ENCODE measurements around the gene ANP32A.

The ANP32A gene

GRCh38 chr15:68818066-68818768 lies 2.5 kb downstream of the ANP32A start:
- H3K27me3 ChIP-seq (ENCODE audit: insufficient read depth, low read length, poor library complexity): no peaks in the 10 kb centered on the region
- peaks cover 49% of the 10 kb centered on the region for H4K20me1 ChIP-seq (ENCODE audit: insufficient read depth, low read length)
- TF ChIP-seq CTCF (IDR thresholded peaks at IDR 0.05; ENCODE audit: borderline replicate concordance, extremely low read depth, low read length, poor library complexity, severe bottlenecking) (no peak), EZH2 (IDR thresholded peaks at IDR 0.05; ENCODE audit: borderline replicate concordance, low read depth, low read length, severe bottlenecking) (no peak)
- peak overlapping the region; percentile 99 for H3K27ac ChIP-seq (ENCODE audit: low read length)
- ATAC-seq (ENCODE audit: insufficient read depth, low read depth) (peak; percentile 50), DNase-seq (peak; percentile 84)
- H3K4me2 ChIP-seq (ENCODE audit: insufficient read depth, low read length): peak overlapping the region; percentile 91
- H3K4me3 ChIP-seq (ENCODE audit: low read depth in 1 of 2, low read length in 2 of 2): peak overlapping the region; percentile 93 to 94
- no peaks in the 10 kb centered on the region for H3K9me3 ChIP-seq (ENCODE audit: insufficient read depth, low read length, severe bottlenecking)
- H3K9ac ChIP-seq (ENCODE audit: low read depth, low read length): peak overlapping the region; percentile 99
- peaks cover 38% of the 10 kb centered on the region for H3K4me1 ChIP-seq (ENCODE audit: insufficient read depth, low read length)
- peaks cover 95% of the 10 kb centered on the region for H3K79me2 ChIP-seq (ENCODE audit: insufficient read depth, low read length)
- peaks cover 37% of the 10 kb centered on the region for H3K36me3 ChIP-seq (ENCODE audit: insufficient read depth, low read length)
- peak overlapping the region; percentile 62 for H2AFZ ChIP-seq (ENCODE audit: low read depth, low read length)

GRCh38 chr15:68817304-68818065 lies 3.2 kb downstream of the ANP32A start:
- peak; percentile 37 for ATAC-seq (ENCODE audit: insufficient read depth, low read depth)
- H3K4me1 ChIP-seq (ENCODE audit: insufficient read depth, low read length): peaks cover 32% of the 10 kb centered on the region
- peaks cover 43% of the 10 kb centered on the region for H3K36me3 ChIP-seq (ENCODE audit: insufficient read depth, low read length)
- peaks cover 98% of the 10 kb centered on the region for H3K79me2 ChIP-seq (ENCODE audit: insufficient read depth, low read length)
- H2AFZ ChIP-seq (ENCODE audit: low read depth, low read length): peak overlapping the region; percentile 64
- peaks cover 53% of the 10 kb centered on the region for H4K20me1 ChIP-seq (ENCODE audit: insufficient read depth, low read length)
- no peak for TF ChIP-seq CTCF (IDR thresholded peaks at IDR 0.05; ENCODE audit: borderline replicate concordance, extremely low read depth, low read length, poor library complexity, severe bottlenecking)
- TF ChIP-seq EZH2 (IDR thresholded peaks at IDR 0.05; ENCODE audit: borderline replicate concordance, low read depth, low read length, severe bottlenecking): no peak
- DNase-seq: peak; percentile 69
- peak overlapping the region; percentile 99 for H3K27ac ChIP-seq (ENCODE audit: low read length)
- H3K9ac ChIP-seq (ENCODE audit: low read depth, low read length): peak overlapping the region; percentile 99
- H3K9me3 ChIP-seq (ENCODE audit: insufficient read depth, low read length, severe bottlenecking): no peaks in the 10 kb centered on the region
- H3K27me3 ChIP-seq (ENCODE audit: insufficient read depth, low read length, poor library complexity): no peaks in the 10 kb centered on the region
- H3K4me2 ChIP-seq (ENCODE audit: insufficient read depth, low read length): peak overlapping the region; percentile 91
- peak overlapping the region; percentile 93 to 94; a peak in 3 of 4 replicates for H3K4me3 ChIP-seq (ENCODE audit: low read depth in 1 of 2, low read length in 2 of 2)

- H3K4me3 ChIP-seq (ENCODE audit: low read depth in 1 of 2, low read length in 2 of 2): peak overlapping the region; percentile 93 to 94; a peak in 3 of 4 replicates
- H4K20me1 ChIP-seq (ENCODE audit: insufficient read depth, low read length): peaks cover 55% of the 10 kb centered on the region
- ATAC-seq (ENCODE audit: insufficient read depth, low read depth) (no peak), DNase-seq (no peak)
- H3K79me2 ChIP-seq (ENCODE audit: insufficient read depth, low read length): peaks cover 99% of the 10 kb centered on the region
- H3K4me1 ChIP-seq (ENCODE audit: insufficient read depth, low read length): peaks cover 26% of the 10 kb centered on the region
- peaks cover 43% of the 10 kb centered on the region for H3K36me3 ChIP-seq (ENCODE audit: insufficient read depth, low read length)
- H3K9ac ChIP-seq (ENCODE audit: low read depth, low read length): peak overlapping the region; percentile 99
- no peak for TF ChIP-seq EZH2 (IDR thresholded peaks at IDR 0.05; ENCODE audit: borderline replicate concordance, low read depth, low read length, severe bottlenecking)
- TF ChIP-seq CTCF (IDR thresholded peaks at IDR 0.05; ENCODE audit: borderline replicate concordance, extremely low read depth, low read length, poor library complexity, severe bottlenecking): no peak
- no peaks in the 10 kb centered on the region for H3K9me3 ChIP-seq (ENCODE audit: insufficient read depth, low read length, severe bottlenecking)
- H2AFZ ChIP-seq (ENCODE audit: low read depth, low read length): peak overlapping the region; percentile 64
- H3K27ac ChIP-seq (ENCODE audit: low read length): peak overlapping the region; percentile 99
- H3K4me2 ChIP-seq (ENCODE audit: insufficient read depth, low read length): peak overlapping the region; percentile 91
- H3K27me3 ChIP-seq (ENCODE audit: insufficient read depth, low read length, poor library complexity): no peaks in the 10 kb centered on the region
These were observed 3.8 kb downstream of the ANP32A start for GRCh38 chr15:68816795-68817303.

All from DND-41 (cell line).